Stomach (tissue), 4 donors: ENCODE data around the gene RASA3.

Source experiments
- EP300 ChIP-seq: sonication (generic); formaldehyde crosslinking; IDR thresholded peaks from one replicate; pipeline ENCODE4 v1.6.1; 2017; ENCODE audit warnings: antibody characterized with exemption
- POLR2A ChIP-seq, 4 donors: fragments of 450-650 bp; IDR thresholded peaks; one replicate each; pipeline ENCODE4 v1.6.1; 2016; ENCODE audit warnings: antibody characterized with exemption in 4 of 4, control low read depth in 2 of 4, mild to moderate bottlenecking in 1 of 4, moderate library complexity in 1 of 4
- POLR2AphosphoS5 ChIP-seq, 3 donors: sonication (generic); formaldehyde crosslinking; IDR thresholded peaks; one replicate each; pipeline ENCODE4 v1.6.1; 2016; ENCODE audit warnings: antibody characterized with exemption in 3 of 3
- TF ChIP-seq, protein P1 (sequence below), 7 experiments: fragments of 450-650 bp in 4 of 7; fragments of 200-600 bp in 3 of 7; sonication (generic) in 3 of 7; IDR thresholded peaks; one replicate each; pipeline ENCODE4 v1.5.1; 2016 to 2019; ENCODE audit warnings: antibody characterized with exemption in 7 of 7, control low read depth in 2 of 7, mild to moderate bottlenecking in 1 of 7

DNA sequence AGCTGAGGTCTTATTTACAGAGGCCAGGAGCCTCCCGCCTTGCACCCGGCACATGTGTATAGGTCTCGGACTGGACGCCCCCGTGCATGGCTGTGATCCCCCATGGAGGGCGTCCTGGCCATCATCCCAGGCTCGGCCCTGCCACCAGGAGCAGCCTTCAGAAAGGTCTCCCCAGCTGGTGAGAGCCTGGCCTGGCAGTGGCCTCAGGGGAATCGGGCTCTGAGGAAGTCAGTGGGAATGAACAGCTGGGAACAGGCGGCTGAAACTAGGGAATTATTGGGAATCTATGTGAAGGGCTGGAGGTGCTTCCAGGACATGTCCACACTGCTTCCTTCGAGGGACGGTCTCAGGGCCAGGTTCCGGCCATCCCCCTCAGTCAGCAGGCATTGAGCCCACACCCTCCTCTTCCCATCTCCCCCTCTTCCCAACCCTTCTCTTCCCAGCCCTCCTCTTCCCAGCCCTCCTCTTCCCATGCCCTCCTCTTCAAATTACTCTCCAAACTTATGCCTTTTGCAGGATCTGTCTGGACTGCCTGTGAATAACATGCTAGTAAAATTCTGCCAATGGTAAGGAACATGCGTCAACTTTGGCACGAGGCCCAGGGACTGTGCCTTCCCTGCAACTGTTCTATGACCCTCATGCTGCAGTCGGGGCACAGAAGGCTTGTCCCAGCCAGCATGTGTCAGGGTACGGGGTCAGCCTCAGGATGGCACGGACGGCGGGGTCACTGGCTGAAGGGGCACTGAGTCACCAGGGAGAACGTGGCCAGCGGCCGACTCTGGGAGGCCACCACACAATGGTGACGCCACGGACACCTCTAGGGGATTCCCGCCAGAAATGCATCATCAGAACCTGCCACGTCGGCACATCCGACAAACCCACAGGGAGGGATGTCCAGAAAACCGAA lies 134.3 kb downstream of the RASA3 start:
- TF ChIP-seq POLR2A (IDR thresholded peaks at IDR 0.05) (no peak), POLR2AphosphoS5 (IDR thresholded peaks at IDR 0.05) (peak in 2 of 3 donors; percentile 27 to 49), EP300 (no peak)
- TF ChIP-seq, protein P1, sequence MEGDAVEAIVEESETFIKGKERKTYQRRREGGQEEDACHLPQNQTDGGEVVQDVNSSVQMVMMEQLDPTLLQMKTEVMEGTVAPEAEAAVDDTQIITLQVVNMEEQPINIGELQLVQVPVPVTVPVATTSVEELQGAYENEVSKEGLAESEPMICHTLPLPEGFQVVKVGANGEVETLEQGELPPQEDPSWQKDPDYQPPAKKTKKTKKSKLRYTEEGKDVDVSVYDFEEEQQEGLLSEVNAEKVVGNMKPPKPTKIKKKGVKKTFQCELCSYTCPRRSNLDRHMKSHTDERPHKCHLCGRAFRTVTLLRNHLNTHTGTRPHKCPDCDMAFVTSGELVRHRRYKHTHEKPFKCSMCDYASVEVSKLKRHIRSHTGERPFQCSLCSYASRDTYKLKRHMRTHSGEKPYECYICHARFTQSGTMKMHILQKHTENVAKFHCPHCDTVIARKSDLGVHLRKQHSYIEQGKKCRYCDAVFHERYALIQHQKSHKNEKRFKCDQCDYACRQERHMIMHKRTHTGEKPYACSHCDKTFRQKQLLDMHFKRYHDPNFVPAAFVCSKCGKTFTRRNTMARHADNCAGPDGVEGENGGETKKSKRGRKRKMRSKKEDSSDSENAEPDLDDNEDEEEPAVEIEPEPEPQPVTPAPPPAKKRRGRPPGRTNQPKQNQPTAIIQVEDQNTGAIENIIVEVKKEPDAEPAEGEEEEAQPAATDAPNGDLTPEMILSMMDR (IDR thresholded peaks at IDR 0.05): no peak
